GM19397 (cell line): ENCODE results near the gene NCKAP5.
"Not testable (repeated sequence)": the region's sequence is repeated elsewhere in the genome, so short reads cannot be mapped to it uniquely, and the experiment has no call there.

Experiments
- ATAC-seq: cut with Tn5 transposase; IDR thresholded peaks from one replicate; pipeline ENCODE4 v1.9.1; 2021; ENCODE audit warnings: mild to moderate bottlenecking, moderate library complexity; ENCODE audit not compliant: unreplicated experiment

NCKAP5 gene

DNA sequence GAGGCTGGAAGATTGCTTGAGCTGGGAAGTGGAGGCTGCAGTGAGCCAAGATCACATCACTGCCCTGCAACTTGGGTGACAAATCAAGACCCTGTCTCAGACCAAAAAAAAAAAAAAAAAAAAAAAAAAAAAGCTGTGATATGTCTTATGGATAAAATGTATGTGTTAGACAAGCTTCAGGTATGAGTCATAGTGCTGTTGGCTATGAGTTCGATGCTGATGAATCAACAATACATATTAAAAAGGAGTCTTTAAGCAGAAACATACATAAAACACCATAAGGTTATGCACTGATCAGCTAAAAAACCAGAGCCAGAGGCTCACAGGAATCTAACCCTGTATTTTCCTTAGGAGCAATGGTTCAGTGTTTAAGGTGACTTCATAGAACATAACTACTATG lies 332.3 kb downstream of the NCKAP5 start:
- no peak for ATAC-seq

DNA sequence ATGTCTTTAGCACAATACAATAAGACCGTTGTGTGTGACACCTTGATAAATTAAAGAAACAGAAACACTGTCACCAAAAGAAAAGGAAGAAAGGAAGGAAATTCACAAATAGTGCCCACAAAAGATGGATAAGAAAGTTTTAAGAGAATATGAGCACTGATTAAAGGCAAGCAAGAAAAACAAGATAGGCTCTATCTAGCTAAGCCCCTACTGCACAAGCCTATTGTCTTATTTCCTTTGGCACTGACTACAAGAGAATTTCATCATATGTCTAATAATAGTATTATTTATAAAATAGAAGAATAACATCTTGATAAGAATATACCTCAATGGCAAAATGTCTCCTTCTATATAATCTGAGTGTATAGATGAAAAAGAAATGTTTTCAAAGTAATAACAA lies 335.7 kb downstream of the NCKAP5 start:
- no peak for ATAC-seq

DNA sequence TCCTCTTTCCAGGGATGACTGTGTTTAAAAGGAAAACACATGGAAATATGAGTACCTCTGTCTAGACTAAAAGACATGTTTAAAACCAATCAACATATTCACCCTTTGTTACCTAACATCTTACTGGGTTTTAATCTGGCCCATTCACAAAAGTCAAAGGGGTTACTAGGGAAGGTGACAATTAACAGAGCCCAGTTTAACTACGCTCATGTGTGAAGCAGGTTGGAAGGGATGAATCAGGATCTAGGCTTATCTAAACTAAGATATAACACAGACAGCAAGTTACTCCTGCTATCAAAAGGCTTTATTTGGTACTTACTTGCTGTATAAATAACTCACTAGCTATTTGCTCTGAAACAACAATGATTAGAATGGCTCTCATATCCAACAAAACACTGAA lies 337.0 kb downstream of the NCKAP5 start:
- no peak for ATAC-seq

DNA sequence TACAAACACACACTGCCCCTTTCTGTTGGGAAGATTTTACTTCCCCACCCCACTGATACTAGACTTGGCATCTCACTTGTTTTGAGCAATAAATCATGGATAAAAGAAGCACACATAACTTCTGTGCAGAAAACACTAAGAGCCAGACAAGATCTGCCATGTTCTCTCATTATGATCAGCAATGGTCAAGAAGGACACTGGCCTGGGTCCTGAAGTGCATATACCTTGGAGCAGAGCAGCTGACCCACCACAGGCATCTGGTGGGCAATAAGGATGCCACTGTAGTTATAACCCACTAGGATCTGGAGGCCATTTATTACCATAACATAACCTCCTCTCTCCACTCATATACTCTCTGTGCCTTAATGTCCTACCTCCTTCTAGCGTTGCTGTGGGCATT lies 338.3 kb downstream of the NCKAP5 start:
- no peak for ATAC-seq

DNA sequence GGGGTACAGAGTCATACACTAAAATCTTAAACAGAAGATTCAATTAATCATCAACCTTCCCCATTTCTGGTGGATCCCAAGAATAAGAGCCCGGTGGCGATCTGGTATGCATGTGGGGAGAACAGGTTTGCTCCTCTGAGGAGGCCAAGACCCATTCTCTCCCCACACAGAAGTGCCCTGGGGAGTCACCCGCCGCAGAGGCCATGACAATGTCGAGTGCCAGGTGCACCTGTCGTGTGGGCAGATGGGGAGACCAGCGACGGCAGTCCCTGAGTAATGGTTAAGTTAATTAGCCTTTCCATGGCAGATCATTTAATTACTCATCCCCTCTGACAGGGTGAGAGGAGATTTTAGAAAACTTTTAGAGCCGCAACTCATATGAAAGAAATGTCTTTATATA lies 345.0 kb downstream of the NCKAP5 start:
- no peak for ATAC-seq

DNA sequence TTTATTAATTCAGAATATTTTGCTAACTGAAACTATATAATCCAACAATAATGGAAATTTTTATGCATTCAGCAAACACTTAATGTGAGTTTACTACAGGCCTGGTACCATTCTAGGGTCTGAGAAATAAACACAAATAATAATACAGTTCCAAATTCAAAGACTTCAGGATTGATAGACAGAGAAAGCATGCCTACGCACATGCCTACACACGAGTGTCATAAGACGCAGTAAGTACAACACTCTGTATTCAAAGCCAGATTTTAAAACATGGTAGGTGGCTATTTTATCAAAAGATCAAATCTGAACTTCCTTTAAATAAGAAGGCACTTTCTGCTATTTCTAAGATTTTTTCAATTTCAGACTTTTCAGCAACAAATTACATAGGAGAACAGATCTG lies 346.9 kb downstream of the NCKAP5 start:
- ATAC-seq, result no peak

DNA sequence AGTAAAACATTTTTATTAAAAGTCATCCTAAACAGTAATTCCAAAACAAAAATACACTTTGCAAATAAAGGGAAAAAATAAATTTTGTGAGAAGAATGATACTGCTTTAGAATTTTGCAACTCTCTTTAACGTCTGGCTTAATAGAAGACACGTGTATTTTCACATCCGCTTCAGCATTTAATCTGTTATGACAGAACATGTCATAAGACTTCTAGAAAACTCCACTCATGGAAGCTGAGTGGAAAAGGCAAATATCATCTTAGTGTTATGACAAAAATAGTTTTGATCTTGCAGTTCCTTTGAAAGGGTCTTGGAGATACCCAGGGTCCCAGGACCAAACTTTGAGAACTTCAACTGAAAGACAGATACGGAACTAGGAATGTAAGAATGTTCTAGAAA lies 350.1 kb downstream of the NCKAP5 start:
- no peak for ATAC-seq

DNA sequence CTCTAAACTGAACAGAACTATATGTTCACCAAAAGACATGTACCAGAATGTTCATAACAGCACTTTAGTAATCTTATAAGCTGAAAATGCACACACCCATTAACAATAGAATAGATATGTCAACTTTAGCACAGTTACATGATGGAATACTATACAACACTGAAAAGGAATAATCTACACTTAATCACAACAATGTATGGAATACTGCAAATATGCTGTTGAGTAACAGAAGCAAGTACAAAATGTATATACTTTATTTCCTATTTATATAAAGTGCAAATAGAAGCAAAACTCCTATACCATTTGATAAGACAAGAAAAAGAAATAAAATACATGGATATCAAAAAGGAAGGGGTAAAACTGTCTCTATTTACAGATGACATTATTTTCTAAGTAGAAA lies 352.8 kb downstream of the NCKAP5 start:
- ATAC-seq, result no peak

DNA sequence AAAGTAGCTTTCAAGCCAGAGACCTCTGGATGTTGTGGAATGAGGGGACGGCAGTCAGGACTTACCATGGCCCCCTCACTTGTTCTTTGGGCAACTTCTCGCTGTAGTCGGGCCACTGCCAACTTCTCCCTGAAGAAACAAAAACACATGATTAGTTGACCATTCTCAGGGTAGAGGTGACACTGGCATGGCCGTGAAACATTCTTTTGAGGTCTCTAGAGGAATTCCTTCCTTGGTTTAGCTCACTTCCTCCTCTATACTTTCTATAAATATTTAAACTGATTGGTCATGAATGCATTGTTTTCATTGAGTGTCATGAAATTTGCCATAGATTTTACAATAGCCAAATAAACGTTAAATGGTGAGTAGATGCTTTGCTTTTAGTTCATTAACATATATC lies 354.6 kb downstream of the NCKAP5 start:
- ATAC-seq, result no peak

DNA sequence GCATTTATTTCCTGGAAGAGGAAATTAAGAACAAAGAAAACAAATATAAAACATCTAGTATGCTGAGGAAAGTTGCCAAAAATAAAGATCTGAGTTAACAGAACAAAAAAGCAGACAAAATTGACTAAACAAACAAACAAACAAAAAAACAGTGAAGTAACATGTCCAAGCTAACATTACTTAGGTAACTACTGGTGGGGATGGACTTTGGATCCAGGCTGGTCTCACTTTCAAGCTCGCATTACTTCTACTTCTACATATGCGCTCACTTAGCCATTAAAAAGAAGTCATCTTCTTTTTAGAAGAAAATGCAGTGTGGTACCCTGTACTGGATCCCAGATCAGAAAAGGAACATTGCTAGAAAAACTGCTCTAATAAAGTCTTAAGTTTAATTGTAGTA lies 358.9 kb downstream of the NCKAP5 start:
- ATAC-seq, result no peak

DNA sequence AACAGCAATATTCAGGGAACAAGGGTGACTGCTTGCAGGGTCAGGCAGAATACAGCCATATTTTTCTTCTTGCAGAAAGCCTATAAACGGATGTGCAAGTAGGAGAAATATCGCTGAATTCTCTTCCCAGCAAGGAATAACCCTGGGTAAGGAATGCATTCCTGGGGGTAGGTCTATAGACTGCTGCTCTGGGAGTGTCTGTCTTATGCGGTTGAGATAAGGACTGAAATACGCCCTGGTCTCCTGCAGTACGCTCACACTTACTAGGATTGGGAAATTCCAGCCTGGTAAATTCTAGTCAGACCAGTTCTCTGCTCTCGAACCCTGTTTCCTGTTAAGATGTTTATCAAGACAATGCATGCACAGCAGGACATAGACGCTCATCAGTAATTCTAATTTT lies 361.6 kb downstream of the NCKAP5 start:
- ATAC-seq, result not testable (repeated sequence)

DNA sequence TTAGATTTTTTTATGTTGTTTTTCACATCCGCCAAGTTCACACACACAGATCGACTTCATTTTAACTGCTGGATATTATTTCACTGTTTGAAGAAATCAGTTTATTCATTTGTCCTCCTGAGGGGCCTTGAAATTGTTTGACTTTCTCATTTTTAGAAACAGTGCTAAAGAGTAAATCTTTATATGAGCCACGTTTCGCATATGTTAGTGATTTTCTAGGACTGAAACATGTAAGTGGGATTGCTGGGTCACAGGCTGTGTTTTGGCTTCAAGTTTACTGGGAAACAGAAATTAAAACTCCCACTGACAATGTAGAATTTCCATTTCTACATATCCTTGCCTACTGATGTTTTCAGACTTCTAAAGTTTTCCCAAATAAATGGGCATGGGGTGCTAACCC lies 363.8 kb downstream of the NCKAP5 start:
- ATAC-seq, result no peak

DNA sequence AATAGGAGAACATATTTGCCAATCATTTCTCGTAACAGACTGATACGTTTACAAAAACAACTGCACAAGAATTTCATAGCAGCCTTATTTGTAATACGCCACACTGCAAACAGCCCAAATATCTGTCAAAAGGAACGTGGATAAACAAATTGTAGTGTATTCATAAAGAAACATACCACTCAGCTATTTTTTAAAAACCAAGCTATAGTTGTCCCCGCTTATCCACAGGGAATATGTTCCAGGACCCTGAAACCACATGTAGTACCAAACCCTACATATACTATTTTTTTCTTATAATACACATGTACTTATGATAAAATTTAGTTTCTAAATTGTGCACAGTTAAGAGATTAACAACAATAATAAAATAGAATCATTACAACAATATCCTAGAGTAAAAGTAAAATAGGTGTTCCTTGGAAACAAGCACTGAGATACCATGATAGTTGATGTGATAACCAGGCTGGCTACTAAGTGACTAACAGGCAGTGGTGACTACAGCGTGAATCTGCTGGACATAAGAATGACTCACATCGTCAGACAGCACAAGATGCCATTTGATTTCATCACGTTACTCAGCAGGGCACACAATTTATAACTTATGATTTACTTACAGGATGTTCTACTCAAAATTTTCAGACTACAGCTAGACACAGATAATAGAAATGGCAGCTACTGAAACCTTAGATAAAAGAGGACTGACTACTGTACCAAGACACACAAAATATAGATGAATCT lies 367.4 kb downstream of the NCKAP5 start:
- no peak for ATAC-seq

DNA sequence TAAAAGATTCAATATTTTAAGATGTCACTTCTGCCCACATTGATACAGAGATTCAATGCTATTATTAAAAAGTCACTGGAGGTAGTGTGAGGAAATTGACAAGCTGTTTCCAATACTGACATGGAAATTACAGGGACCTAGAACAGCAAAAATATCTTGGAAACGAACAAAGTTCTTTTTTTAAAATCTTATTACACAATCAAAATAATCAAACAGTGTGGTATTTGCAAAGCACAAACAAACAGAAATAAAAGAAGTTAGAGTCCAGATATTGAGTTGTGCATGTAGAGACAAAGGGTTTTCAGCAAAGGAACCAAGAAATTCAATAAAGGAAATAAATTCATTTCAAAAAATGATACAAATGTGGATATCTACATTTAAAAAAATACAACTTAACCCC lies 369.6 kb downstream of the NCKAP5 start:
- no peak for ATAC-seq

DNA sequence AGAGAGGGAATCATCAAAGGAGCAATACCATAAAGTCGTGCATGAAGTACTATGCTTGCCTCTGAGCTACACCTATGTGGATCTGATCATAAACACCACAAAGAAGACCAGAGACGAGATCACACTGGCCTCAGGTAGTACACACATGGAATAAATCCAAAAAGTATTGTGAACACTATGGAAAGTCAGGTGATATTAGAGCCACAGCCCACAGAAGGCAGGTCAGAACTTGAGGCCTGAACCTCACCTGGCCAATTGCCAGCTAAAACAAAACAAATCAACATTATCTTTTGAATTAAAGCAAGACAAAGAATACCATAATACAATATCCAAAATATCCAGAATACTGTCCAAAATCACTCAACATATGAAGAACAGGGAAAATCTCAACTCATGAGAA lies 371.1 kb downstream of the NCKAP5 start:
- no peak for ATAC-seq

DNA sequence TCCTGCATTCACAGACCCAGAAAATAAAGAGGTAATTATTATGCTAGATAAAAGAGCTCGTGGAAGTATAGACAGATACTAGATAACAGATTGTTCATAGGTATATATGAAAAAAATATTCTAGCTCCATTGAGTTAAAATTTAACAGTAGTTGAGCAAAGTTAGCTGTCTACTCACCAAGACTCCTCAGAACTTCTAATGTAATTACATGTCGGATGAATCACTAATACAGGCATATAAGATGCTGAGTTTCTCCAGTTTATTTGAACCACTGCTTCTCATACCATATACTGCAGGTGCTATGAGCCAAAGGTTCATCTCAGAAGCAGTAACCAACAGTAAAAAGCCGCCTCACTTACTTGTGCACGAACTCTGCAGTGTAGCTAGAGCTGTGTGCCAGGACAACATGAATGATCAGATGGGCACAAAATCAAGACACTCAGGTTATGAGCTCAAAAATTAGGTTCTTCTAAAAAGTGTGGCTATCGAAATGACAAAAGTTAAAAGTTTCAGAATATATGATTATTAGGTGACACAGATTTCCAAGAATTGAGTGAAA lies 373.4 kb downstream of the NCKAP5 start:
- no peak for ATAC-seq

DNA sequence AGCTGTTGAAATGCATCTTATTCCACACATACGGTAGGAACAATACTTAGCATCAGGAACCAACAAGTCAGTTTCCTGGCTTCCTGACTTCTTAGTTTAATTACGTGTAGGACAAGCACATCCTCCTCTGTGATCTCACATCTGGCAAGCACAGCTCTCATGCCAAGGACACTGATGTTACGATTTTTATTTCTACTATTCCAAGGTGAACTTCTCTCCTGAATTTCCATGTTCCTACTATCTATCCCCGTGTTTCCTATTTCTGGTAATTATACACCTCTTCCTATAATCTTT lies 374.0 kb downstream of the NCKAP5 start:
- ATAC-seq, result no peak

DNA sequence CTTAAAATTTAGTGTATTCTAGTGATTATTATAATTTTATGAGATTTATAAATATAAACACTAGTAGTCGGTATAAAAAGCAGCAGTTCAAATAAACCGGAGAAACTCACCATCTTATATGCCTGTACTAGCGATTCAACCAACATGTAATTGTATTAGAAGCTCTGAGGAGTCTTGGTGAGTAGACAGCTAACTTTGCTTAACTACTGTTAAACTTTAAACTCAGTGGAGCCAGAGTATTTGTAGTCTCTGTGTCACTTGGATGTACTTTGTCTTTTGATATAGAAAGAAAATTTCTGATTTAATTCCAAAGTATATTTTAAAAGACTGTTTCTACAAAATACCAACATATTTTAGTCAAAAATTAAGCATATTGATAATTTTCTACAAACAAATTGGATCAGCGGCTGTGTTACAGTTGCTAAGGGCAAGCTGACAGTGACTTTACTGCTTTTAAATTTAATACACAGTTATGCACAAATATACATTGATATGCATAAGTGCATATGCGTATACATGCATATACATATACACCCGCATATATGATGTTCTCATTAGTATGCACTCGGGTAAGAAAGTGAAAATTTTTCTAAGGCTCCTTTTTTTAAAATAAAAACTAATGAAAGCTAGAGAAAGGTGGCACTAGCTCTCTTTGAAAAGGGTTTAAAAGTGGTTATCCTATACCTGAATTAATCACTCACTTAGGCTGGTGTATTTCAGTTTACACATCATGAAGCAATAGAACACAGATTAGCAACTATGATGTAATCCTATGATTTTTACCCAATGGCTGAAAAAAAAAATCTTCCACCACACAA lies 374.5 kb downstream of the NCKAP5 start:
- ATAC-seq, result no peak

DNA sequence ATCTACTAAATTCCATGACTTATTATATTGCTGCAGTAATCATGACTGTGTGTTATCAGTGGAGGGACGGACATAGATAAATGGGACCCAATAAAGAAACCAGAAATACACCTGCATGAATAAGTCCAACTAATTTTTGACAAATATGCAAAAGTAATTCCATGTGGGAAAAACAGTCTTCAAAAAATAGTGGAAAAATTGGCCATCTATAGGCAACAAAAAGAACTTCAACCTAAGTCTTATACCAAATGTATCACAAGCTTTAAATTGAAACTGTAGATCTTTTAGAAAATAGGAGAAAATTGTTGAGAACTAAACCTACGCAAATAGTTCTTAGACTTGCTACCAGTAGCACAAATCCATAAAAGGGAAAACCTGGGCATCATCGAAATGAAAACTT lies 376.2 kb downstream of the NCKAP5 start:
- ATAC-seq, result no peak

DNA sequence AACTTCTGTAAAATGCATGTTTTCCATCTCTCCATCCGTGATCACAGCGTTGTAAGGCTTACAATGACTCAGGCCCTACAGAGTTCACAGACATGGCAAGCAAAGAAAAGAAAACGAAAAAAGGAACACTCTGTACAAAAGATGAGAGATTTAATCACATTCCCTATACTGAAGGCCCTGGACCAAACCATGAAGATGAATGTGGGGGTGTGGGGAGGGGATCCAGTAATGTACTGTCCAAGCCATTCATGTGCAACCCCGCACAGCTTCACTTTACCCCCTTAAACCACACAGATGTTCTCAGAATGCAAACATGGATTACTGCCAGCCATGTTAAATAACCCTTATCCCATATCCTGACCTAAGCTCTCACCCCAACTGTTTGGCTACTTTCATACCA lies 391.1 kb downstream of the NCKAP5 start:
- no peak for ATAC-seq

DNA sequence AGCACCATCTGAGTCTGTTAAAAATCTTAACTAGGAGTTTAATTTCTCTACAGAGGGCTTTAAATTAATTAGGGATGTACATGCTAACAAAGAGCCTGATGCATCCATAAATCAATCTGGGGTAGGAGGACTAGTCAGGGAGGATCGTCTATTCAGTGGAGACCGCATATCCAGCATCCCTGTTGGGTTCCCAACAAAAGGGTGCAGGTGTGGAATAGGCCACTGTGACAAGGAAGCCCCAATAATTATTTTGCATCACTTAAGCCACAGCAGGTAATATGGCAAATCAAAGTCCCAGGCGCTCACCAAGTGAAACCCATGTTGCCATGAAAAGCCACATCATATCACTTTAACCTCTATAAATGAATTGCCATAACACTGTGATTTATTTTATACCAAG lies 392.3 kb downstream of the NCKAP5 start:
- ATAC-seq, result no peak

DNA sequence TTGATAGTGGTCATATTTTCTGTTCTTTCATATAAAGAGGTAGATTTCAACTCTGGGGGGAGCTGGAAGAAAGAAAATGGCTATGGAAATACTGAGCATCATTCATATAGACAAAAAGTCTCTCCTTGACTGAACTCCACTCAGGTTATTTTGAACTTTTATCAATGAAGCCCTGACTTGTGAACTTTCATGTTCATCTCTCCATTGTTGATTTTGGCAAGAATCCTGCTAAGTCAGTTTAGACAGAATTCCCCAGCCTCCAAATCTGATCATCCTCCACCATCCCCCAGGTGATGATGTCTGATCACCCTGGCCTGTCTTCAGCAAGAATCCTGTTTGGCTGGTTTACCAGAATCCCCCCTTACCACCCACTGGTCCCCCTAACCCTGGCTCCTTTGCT lies 395.0 kb downstream of the NCKAP5 start:
- ATAC-seq, result no peak
